HG02973 (cell line): ENCODE measurements around the gene ODAM.
"Not testable (repeated sequence)": the region's sequence is repeated elsewhere in the genome, so short reads cannot be mapped to it uniquely, and the experiment has no call there.

Source experiments
- ATAC-seq: cut with Tn5 transposase; IDR thresholded peaks from one replicate; pipeline ENCODE4 v1.9.1; 2021; ENCODE audit warnings: moderate library complexity; ENCODE audit not compliant: unreplicated experiment

ODAM gene, protein sequence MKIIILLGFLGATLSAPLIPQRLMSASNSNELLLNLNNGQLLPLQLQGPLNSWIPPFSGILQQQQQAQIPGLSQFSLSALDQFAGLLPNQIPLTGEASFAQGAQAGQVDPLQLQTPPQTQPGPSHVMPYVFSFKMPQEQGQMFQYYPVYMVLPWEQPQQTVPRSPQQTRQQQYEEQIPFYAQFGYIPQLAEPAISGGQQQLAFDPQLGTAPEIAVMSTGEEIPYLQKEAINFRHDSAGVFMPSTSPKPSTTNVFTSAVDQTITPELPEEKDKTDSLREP

GRCh38 chr4:70195425-70195824, at the start of gene ODAM:
ODAM (plus strand) TSS chr4:70195725; CDS start chr4:70196544, 819 bp downstream.
- ATAC-seq = no peak

GRCh38 chr4:70151271-70151670, 44.3 kb upstream of the ODAM start:
- ATAC-seq = no peak

- ATAC-seq = no peak
These were observed 43.4 kb upstream of the ODAM start for GRCh38 chr4:70152088-70152487.

DNA sequence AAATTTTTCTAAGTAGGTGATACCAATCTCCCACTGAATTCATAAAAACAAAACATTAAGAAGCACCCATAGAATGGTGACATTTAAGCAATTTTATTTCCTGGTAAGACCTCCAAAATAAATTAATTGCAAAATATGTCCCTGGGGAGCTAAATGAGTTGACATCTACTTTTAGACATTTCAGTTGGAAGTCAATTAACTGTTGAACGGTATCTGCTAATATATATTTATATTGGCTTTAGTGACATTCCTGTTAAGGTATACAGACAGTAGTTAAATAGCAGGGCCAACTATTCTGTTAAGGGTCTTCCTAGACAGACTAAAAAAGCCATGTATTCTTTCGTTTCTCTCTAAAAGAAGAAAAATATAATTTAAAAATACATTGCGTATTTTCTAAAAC, 41.6 kb upstream of the ODAM start, which contains the start of gene PRR27:
Gene PRR27, plus strand, starts transcription at position 301 of the 400 bp plus-strand sequence. CDS start 139 bp downstream, outside the sequence.
- ATAC-seq = no peak

GRCh38 chr4:70158576-70158975, 36.9 kb upstream of the ODAM start:
- no peak for ATAC-seq

GRCh38 chr4:70177090-70177489, 18.4 kb upstream of the ODAM start:
- ATAC-seq = no peak

GRCh38 chr4:70178075-70178660, 17.4 kb upstream of the ODAM start:
- ATAC-seq = no peak

- ATAC-seq = no peak
These were observed 15.7 kb upstream of the ODAM start for GRCh38 chr4:70179811-70180210.

DNA sequence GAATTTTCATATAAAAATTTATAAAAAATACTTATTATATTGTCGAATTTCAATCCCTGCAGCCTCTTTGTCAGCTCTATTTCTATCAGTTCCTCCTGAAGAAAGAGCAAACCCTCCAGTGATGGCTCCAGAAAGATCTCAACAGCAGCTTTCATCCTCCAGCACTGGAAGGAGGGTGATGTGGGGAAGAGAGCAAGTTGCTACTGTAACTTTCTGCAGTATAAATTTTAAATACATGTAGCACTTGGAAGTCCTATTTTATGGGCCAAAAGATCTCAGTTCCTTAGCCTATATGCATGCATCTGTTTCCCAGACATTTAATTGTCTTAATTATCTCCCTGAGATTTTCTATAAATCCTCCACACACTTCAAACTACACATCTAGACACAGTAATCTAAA, 13.7 kb upstream of the ODAM start:
- no peak for ATAC-seq

DNA sequence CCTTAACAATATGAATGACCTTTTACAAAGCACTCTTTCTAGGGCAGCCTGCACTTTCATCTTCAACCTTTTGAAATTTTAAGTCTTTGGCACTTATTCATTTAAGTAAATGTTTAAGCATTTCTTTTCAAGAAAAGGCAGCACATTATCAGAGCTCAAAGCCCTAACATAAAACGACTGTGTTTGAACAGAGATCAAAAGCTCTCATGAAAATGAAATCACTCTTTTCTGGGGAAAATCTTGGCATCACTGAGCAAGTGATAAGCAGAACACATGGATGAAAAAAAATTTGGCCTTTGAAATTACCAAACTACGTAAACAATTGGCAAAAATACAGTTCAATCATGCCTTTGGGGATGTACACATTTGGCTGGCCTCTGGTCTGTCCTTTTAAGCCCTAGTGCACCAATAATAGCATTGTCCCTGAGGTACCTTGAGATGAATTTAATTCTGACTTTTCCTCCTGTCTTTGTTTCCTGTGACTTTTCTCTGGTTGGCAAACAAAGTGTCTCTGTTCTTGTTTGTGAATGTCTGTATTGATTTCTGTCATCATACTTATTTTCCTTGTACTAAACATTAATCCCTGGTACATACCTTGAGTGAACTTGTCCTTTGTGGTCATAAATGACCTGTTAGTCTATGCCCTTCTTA, 12.9 kb upstream of the ODAM start:
- no peak for ATAC-seq

DNA sequence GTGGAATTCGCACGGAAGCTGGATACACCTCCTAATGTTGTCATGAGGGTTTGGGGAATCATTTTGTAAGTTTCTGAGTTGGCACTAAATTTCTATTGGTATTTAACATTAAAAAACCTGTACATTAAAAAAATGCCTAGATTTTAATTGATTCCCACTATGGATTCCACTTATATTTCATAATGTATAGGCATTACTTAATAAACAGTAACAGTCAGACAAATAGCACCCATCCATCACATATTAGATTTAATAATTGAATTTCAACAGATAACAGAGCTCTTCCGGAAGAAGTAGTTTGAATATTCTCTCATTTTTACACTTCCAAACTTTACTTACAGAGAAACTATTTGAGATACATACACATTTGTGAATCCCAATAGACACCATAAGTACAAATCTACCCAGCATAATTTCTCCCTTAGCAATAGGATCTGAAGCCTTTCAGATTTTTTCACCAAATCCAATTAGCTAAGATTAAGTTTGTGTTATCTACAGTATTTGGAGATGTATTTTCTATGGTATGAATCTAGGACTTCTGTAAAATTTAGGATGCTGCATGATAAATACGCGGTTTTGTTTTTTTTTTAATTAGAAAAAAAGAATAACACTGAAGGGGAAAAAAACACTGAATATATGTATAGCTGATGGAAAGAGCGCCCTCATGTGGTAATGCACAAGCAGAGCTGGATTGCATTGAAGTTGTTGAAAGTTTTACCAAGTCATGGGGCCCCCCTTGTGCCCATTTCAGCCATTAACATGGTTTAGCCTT, 12.2 kb upstream of the ODAM start:
- peak; percentile 84 for ATAC-seq

DNA sequence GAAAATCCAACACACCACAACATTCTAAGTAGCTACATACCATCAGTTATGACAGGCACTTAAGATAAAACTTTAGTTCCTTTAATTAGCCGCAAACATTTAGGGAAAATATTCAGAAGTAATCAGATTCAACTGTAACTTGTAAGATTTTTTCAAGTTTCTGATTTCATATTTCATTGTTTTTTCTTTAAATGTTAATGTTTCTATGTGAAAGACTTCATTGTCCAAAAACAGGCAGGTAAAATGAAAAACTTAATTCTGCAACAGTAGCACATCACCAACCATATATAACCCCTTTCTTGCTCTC, 11.6 kb upstream of the ODAM start:
- no peak for ATAC-seq

- no peak for ATAC-seq
These were observed 8.3 kb upstream of the ODAM start for GRCh38 chr4:70187216-70187615.

DNA sequence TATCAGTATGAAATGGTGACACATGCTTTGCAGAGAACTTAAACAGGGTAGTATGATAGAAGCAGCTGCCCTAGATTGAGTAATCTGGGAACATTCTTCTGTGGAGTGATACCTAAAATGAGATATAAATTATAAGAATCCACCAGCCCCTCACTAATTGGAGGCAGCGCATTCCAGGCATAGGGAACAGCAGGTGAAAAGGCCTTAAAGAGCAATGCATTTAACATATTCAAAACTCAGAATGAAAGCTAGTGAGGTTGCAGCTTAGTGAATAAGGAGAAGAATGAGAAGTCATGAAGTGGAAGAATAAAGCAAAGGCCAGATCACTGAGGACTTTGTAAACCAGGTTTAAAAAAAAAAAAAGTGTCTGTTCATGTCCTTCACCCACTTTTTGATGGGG, 4.9 kb upstream of the ODAM start:
- ATAC-seq = no peak

DNA sequence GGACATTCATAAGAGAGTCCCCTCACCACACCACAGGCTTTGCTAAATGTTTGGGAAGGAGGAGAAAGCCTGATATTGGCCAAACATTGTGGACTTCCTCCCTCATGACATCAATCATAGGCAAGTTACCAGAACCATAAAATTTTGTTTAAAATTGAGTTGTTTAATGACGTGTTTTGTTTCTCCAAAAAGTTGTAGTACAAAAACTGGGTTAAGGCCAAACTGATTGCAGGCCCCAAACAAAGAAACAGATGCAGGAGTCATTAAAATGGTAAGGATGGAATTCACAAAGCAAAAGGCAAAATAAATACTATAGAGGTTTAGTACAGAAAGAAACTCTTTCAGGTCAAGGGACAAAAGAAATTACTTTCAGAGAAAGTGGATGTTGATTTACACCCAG, 3.9 kb upstream of the ODAM start:
- ATAC-seq = no peak

DNA sequence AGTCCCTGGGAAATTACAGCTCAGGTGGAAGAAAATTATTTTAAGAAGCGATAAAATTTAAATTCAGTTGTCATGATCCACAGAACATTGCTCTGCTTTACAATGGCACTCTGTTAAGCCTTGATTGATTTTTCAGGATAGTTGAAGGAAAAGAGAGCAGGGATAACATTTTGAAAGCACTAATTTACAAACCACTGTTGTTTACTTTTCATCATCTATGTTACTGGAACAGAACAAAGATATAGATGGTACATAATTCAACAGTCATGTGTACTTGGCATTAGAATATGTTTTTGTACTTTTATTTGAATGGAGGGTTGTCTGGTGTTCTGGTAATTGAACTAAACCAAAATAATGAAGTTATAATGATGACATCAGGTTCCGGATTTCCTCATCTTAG, 2.6 kb upstream of the ODAM start:
- no peak for ATAC-seq

DNA sequence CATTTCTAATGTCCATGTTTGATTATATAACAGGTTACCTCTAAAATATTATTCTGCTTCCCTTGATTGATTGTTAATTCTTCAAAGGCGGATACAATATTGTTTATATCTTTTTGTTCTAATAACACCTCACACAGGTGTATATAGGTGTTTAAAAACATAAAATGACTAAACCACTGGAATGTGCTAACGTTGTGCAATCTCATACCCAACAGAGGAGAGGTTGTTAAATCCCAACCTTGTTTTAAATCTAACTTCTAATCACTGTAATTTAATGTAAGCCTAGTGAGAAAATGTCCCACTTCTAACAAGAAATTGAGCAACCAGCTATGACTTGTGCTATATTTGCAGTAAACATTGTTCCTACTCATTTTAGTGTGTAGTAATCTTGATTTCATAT, 1.3 kb downstream of the ODAM start:
- no peak for ATAC-seq

DNA sequence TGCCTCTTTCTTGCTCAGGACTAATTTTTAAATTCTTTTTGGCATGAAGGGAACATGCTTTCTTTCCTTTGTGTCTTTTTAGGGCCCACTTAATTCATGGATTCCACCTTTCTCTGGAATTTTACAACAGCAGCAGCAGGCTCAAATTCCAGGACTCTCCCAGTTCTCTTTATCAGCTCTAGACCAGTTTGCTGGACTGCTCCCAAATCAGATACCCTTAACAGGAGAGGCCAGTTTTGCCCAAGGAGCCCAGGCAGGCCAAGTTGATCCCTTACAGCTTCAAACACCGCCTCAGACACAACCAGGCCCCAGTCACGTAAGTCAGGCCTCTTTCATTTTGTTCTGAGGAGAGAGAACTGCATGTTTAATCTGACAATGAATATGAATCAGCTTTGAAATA, 2.3 kb downstream of the ODAM start:
- ATAC-seq = no peak

GRCh38 chr4:70203601-70204000, 8.1 kb downstream of the ODAM start:
- no peak for ATAC-seq

DNA sequence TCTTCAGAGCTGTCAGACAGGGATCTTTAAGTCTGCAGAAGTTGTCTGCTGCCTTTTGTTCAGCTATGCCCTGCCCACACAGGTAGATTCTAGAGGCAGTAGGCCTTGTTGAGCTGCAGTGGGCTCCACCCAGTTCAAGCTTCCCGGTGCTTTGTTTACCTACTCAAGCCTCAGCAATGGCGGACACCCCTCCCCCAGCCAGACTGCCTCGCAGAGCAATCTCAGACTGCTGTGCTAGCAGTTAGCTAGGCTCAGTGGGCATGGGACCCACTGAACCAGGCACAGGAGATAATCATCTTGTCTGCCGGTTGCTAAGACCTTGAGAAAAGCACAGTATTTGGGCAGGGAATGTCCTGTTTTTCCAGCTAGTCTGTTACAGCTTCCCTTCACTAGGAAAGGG, 17.2 kb downstream of the ODAM start:
- ATAC-seq = not testable (repeated sequence)

DNA sequence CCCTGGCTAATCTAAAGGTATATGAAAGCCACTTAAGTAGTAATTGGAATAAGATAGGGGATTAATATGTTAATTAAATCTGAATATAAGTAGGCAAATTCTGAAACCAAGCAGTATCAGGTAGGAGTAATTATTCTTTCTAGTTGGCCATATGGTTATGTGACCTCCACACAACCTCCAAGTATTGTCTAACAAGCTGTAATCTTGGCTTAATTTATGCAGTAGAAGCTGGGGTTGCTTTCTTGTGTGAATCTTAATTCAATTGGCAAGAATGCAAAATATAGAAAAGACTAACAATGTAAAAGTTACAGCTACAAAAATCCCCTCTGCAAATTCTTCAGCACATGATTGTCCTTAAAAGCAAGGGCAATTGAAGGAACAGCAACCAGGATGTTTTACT, 20.6 kb downstream of the ODAM start:
- ATAC-seq = not testable (repeated sequence)

DNA sequence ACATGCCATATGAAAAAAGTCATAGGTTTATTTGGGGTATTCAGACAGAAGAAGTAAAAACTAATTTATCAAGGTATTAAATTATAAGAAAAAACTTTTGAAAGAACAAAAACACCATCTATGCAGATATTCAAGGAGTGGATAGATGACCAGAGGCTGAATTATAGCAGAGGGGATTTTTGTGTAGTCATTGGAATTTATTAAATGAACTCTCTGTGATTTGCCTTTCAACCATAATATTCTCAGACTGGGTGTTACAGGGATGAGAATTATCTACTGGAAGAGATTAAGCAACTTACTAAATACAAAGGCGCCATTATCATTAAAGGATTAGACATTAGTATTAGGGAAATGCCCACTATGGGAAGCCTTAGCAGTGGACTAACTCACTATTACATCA, 21.0 kb downstream of the ODAM start:
- not testable (repeated sequence) for ATAC-seq
